Glomerular visceral epithelial cell (primary cell): ENCODE data around the gene FBXO46.
"Not testable (repeated sequence)": the region's sequence is repeated elsewhere in the genome, so short reads cannot be mapped to it uniquely, and the experiment has no call there.

ENCODE experiments used
- DNase-seq: peaks from one replicate; pipeline ENCODE4 v3.0.0-alpha.2; 2016; ENCODE audit errors: extremely low spot score

FBXO46 gene

GRCh38 chr19:45766869-45767346, 36.2 kb upstream of the FBXO46 start:
- DNase-seq, result no peak

- no peak for DNase-seq
These were observed 35.7 kb upstream of the FBXO46 start for GRCh38 chr19:45766296-45766868.

- no peak for DNase-seq
These were observed 35.1 kb upstream of the FBXO46 start for GRCh38 chr19:45765702-45766295.

GRCh38 chr19:45764945-45765701, 34.4 kb upstream of the FBXO46 start:
- no peak for DNase-seq

GRCh38 chr19:45764475-45764874, 33.8 kb upstream of the FBXO46 start:
- DNase-seq, result no peak

GRCh38 chr19:45763691-45764294, 33.1 kb upstream of the FBXO46 start:
- no peak for DNase-seq

GRCh38 chr19:45762870-45763631, 32.4 kb upstream of the FBXO46 start:
- no peak for DNase-seq

GRCh38 chr19:45761714-45762113, 31.0 kb upstream of the FBXO46 start:
- DNase-seq, result no peak

GRCh38 chr19:45758921-45759320, 28.2 kb upstream of the FBXO46 start:
- no peak for DNase-seq

GRCh38 chr19:45757695-45758094, 27.0 kb upstream of the FBXO46 start:
- no peak for DNase-seq

- DNase-seq, result no peak
These were observed 23.6 kb upstream of the FBXO46 start for GRCh38 chr19:45754323-45754722.

GRCh38 chr19:45753548-45753947, 22.9 kb upstream of the FBXO46 start:
- DNase-seq, result no peak

GRCh38 chr19:45752639-45753038, 21.9 kb upstream of the FBXO46 start:
- no peak for DNase-seq

GRCh38 chr19:45751483-45751882, 20.8 kb upstream of the FBXO46 start:
- not testable (repeated sequence) for DNase-seq

- DNase-seq, result no peak
These were observed 16.8 kb upstream of the FBXO46 start for GRCh38 chr19:45747513-45747912.

- DNase-seq, result no peak
These were observed 16.2 kb upstream of the FBXO46 start for GRCh38 chr19:45746866-45747265.

- no peak for DNase-seq
These were observed 14.9 kb upstream of the FBXO46 start for GRCh38 chr19:45745606-45746005.

GRCh38 chr19:45742969-45743368, 12.3 kb upstream of the FBXO46 start:
- DNase-seq, result no peak

- no peak for DNase-seq
These were observed 9.1 kb upstream of the FBXO46 start for GRCh38 chr19:45739498-45740439.

- DNase-seq, result no peak
These were observed 2.6 kb upstream of the FBXO46 start, which contains the start of gene MEIOSIN for GRCh38 chr19:45733160-45733810. TSS of gene MEIOSIN (plus strand) at chr19:45733439. CDS start at chr19:45735377, 1,938 bp downstream.
